BE2C (cell line): ENCODE results near the gene LIX1.

Experiments used
- DNase-seq: peaks from one replicate; pipeline ENCODE4 v3.0.0-alpha.2; 2020
- H3K27me3 ChIP-seq: fragments of 250-450 bp; sonication (Bioruptor Pico); 2 replicates; pipeline ENCODE4 v1.5.1; 2020; ENCODE audit warnings: mild to moderate bottlenecking
- H3K36me3 ChIP-seq: fragments of 250-450 bp; sonication (Bioruptor Pico); 2 replicates; pipeline ENCODE4 v1.5.1; 2020; ENCODE audit warnings: mild to moderate bottlenecking
- H3K4me1 ChIP-seq: fragments of 250-450 bp; sonication (Bioruptor Pico); 2 replicates; pipeline ENCODE4 v1.5.1; 2020
- H3K4me3 ChIP-seq: 2 replicates; pipeline ENCODE4 v1.5.1; 2011; ENCODE audit warnings: low read depth, low read length
- H3K9me3 ChIP-seq: fragments of 250-450 bp; sonication (Bioruptor Pico); 2 replicates; pipeline ENCODE4 v1.5.1; 2020
- CTCF ChIP-seq: IDR thresholded peaks from 2 replicates; pipeline ENCODE4 v1.5.1; 2012; ENCODE audit warnings: mild to moderate bottlenecking, low read depth, low read length

LIX1 gene

GRCh38 chr5:97106216-97106581 lies 36.2 kb downstream of the LIX1 start:
- H3K4me1 ChIP-seq, result no peaks in the 10 kb centered on the region
- no peak for TF ChIP-seq CTCF
- no peak overlapping the region for H3K4me3 ChIP-seq
- DNase-seq, result no peak
- H3K36me3 ChIP-seq, result no peaks in the 10 kb centered on the region
- H3K9me3 ChIP-seq, result no peaks in the 10 kb centered on the region
- no peaks in the 10 kb centered on the region for H3K27me3 ChIP-seq

- Histone ChIP-seq H3K9me3 (no peaks in the 10 kb centered on the region), H3K27me3 (no peaks in the 10 kb centered on the region), H3K36me3 (no peaks in the 10 kb centered on the region), H3K4me3 (no peak overlapping the region), H3K4me1 (no peaks in the 10 kb centered on the region)
- no peak for TF ChIP-seq CTCF
- DNase-seq, result no peak
Measured at GRCh38 chr5:97105501-97106215, 36.8 kb downstream of the LIX1 start.

DNA sequence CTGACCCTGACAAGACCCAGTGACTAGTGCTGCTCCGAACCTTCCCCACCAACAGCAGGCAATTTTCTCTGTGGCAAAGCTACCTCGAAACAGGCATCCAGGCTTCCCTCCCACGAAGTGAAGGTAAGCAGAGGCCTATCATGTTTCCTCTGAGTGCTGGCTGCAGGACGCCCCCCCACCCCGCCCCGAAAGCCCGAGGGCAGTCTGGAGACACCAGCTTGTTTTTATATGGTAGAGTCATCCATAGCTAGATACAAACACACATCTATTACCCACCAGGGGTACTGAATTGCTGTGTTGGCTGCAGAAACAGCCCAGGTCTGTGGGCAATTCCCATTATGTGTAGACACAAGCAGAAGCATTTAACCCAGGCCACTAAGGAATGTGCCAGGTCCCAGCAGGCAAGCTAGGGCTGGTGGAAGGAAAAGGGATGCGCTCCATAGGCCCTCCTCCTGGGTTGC lies 40.4 kb downstream of the LIX1 start:
- H3K36me3 ChIP-seq, result no peaks in the 10 kb centered on the region
- H3K4me1 ChIP-seq, result no peaks in the 10 kb centered on the region
- H3K4me3 ChIP-seq, result no peak overlapping the region
- DNase-seq, result no peak
- TF ChIP-seq CTCF, result no peak
- H3K27me3 ChIP-seq, result no peaks in the 10 kb centered on the region
- H3K9me3 ChIP-seq, result no peaks in the 10 kb centered on the region

GRCh38 chr5:97101189-97101910 lies 41.1 kb downstream of the LIX1 start:
- Histone ChIP-seq H3K27me3 (no peaks in the 10 kb centered on the region), H3K4me3 (no peak overlapping the region), H3K9me3 (no peaks in the 10 kb centered on the region), H3K36me3 (no peaks in the 10 kb centered on the region), H3K4me1 (no peaks in the 10 kb centered on the region)
- no peak for DNase-seq
- TF ChIP-seq CTCF, result no peak

- no peaks in the 10 kb centered on the region for H3K36me3 ChIP-seq
- TF ChIP-seq CTCF, result no peak
- H3K4me1 ChIP-seq, result no peaks in the 10 kb centered on the region
- H3K4me3 ChIP-seq, result no peak overlapping the region
- no peak for DNase-seq
- H3K9me3 ChIP-seq, result no peaks in the 10 kb centered on the region
- H3K27me3 ChIP-seq, result no peaks in the 10 kb centered on the region
Measured at GRCh38 chr5:97100476-97100875, 41.9 kb downstream of the LIX1 start.

GRCh38 chr5:97098922-97099321 lies 43.5 kb downstream of the LIX1 start:
- Histone ChIP-seq H3K27me3 (no peaks in the 10 kb centered on the region), H3K4me3 (no peak overlapping the region)

More at GRCh38 chr5:97098922-97099321, 43.5 kb downstream of the LIX1 start:
- H3K4me1 ChIP-seq, result no peaks in the 10 kb centered on the region
- TF ChIP-seq CTCF, result no peak
- DNase-seq, result no peak
- H3K9me3 ChIP-seq, result no peaks in the 10 kb centered on the region
- H3K36me3 ChIP-seq, result no peaks in the 10 kb centered on the region
